ENCODE results near the gene LPO. TPM values are rescaled to one million over a fixed set of nuclear protein-coding genes. Genes with fewer than 3 reads are reported as not detected.

The LPO gene
- total and polyA plus RNA-seq, 2 donors (not counting 1 experiment from before 2014, with no cell fraction given) = not detected

- Histone ChIP-seq H3K79me2 (ENCODE audit: control insufficient read depth, insufficient read depth, low read length) (no peaks in the 10 kb centered on the region), H3K27me3 (ENCODE audit: control insufficient read depth, insufficient read depth, low read length) (peaks cover 19% of the 10 kb centered on the region), H2AFZ (ENCODE audit: low read length) (no peak overlapping the region), H3K36me3 (ENCODE audit: control insufficient read depth, insufficient read depth, low read length) (no peaks in the 10 kb centered on the region), H3K4me1 (ENCODE audit: control insufficient read depth, extremely low read depth, insufficient read depth, low read length) (no peaks in the 10 kb centered on the region), H3K4me3 (replicated peaks in 1 of 4; ENCODE audit: control extremely low read depth in 1 of 4, insufficient read depth in 1 of 4, low read depth in 3 of 4, low read length in 4 of 4) (peak overlapping the region in 1 of 4 experiments; percentile 53), H3K9me3 (ENCODE audit: control insufficient read depth, insufficient read depth, low read depth, low read length) (no peaks in the 10 kb centered on the region), H3K4me2 (ENCODE audit: extremely low read depth, insufficient read depth, low read length) (peak overlapping the region; percentile 38), H3K27ac (ENCODE audit: insufficient read depth, low read length) (no peak overlapping the region), H4K20me1 (ENCODE audit: control insufficient read depth, extremely low read depth, insufficient read depth, low read length) (no peaks in the 10 kb centered on the region), H3K9ac (ENCODE audit: insufficient read depth, low read length) (no peak overlapping the region)
- no peak for TF ChIP-seq EZH2 (IDR thresholded peaks at IDR 0.05; ENCODE audit: low read length, missing control alignments)
- TF ChIP-seq CTCF (conservative IDR thresholded peaks at IDR 0.05 in 1 of 2, IDR thresholded peaks at IDR 0.05 in 1 of 2; ENCODE audit: low read depth in 1 of 2, low read length in 2 of 2) = no peak
- DNase-seq (ENCODE audit: low read depth in 2 of 2) = no peak
Measured at GRCh38 chr17:58248955-58249269, 10.5 kb downstream of the LPO start.

- Histone ChIP-seq H3K36me3 (ENCODE audit: control insufficient read depth, insufficient read depth, low read length) (no peaks in the 10 kb centered on the region), H2AFZ (ENCODE audit: low read length) (peak overlapping the region; percentile 1), H3K4me1 (ENCODE audit: control insufficient read depth, extremely low read depth, insufficient read depth, low read length) (no peaks in the 10 kb centered on the region), H3K27ac (ENCODE audit: insufficient read depth, low read length) (no peak overlapping the region), H3K9me3 (ENCODE audit: control insufficient read depth, insufficient read depth, low read depth, low read length) (no peaks in the 10 kb centered on the region), H4K20me1 (ENCODE audit: control insufficient read depth, extremely low read depth, insufficient read depth, low read length) (no peaks in the 10 kb centered on the region), H3K4me2 (ENCODE audit: extremely low read depth, insufficient read depth, low read length) (peak overlapping the region; percentile 38), H3K27me3 (ENCODE audit: control insufficient read depth, insufficient read depth, low read length) (peaks cover 17% of the 10 kb centered on the region), H3K9ac (ENCODE audit: insufficient read depth, low read length) (no peak overlapping the region), H3K79me2 (ENCODE audit: control insufficient read depth, insufficient read depth, low read length) (no peaks in the 10 kb centered on the region), H3K4me3 (replicated peaks in 1 of 4; ENCODE audit: control extremely low read depth in 1 of 4, insufficient read depth in 1 of 4, low read depth in 3 of 4, low read length in 4 of 4) (peak overlapping the region; percentile 1 to 53 (median 20))
- TF ChIP-seq CTCF (conservative IDR thresholded peaks at IDR 0.05 in 1 of 2, IDR thresholded peaks at IDR 0.05 in 1 of 2; ENCODE audit: low read depth in 1 of 2, low read length in 2 of 2) (peak; percentile 77 to 85), EZH2 (IDR thresholded peaks at IDR 0.05; ENCODE audit: low read length, missing control alignments) (no peak)
- peak; percentile 24 to 51 for DNase-seq (ENCODE audit: low read depth in 2 of 2)
Measured at GRCh38 chr17:58249270-58250133, 11.1 kb downstream of the LPO start.

GRCh38 chr17:58250344-58251011 lies 12.1 kb downstream of the LPO start:
- no peaks in the 10 kb centered on the region for H3K36me3 ChIP-seq (ENCODE audit: control insufficient read depth, insufficient read depth, low read length)
- no peak for TF ChIP-seq EZH2 (IDR thresholded peaks at IDR 0.05; ENCODE audit: low read length, missing control alignments)
- TF ChIP-seq CTCF (conservative IDR thresholded peaks at IDR 0.05 in 1 of 2, IDR thresholded peaks at IDR 0.05 in 1 of 2; ENCODE audit: low read depth in 1 of 2, low read length in 2 of 2) = no peak
- H3K9ac ChIP-seq (ENCODE audit: insufficient read depth, low read length) = no peak overlapping the region
- no peak overlapping the region for H3K27ac ChIP-seq (ENCODE audit: insufficient read depth, low read length)
- H4K20me1 ChIP-seq (ENCODE audit: control insufficient read depth, extremely low read depth, insufficient read depth, low read length) = no peaks in the 10 kb centered on the region
- H3K79me2 ChIP-seq (ENCODE audit: control insufficient read depth, insufficient read depth, low read length) = no peaks in the 10 kb centered on the region
- H3K4me2 ChIP-seq (ENCODE audit: extremely low read depth, insufficient read depth, low read length) = no peak overlapping the region
- DNase-seq (ENCODE audit: low read depth in 2 of 2) = no peak
- no peaks in the 10 kb centered on the region for H3K4me1 ChIP-seq (ENCODE audit: control insufficient read depth, extremely low read depth, insufficient read depth, low read length)
- H2AFZ ChIP-seq (ENCODE audit: low read length) = no peak overlapping the region
- H3K4me3 ChIP-seq (replicated peaks in 1 of 4; ENCODE audit: control extremely low read depth in 1 of 4, insufficient read depth in 1 of 4, low read depth in 3 of 4, low read length in 4 of 4) = no peak overlapping the region
- no peaks in the 10 kb centered on the region for H3K9me3 ChIP-seq (ENCODE audit: control insufficient read depth, insufficient read depth, low read depth, low read length)
- peaks cover 20% of the 10 kb centered on the region for H3K27me3 ChIP-seq (ENCODE audit: control insufficient read depth, insufficient read depth, low read length)
